Natural killer cell (primary cell): Measurements from ENCODE around the gene DIAPH2. TPM values are rescaled to one million over a fixed set of nuclear protein-coding genes. Genes with fewer than 3 reads are reported as not detected.

ENCODE experiments used
- ATAC-seq, 3 donors: fragments of 150-1000 bp in 2 of 3; fragments of 200-7000 bp in 1 of 3; cut with Tn5 transposase; 1 replicate in 1 of 3; 2 replicates in 2 of 3; pipeline ENCODE4 v1.10.0; 2021; ENCODE audit warnings: mild to moderate bottlenecking in 2 of 3, moderate library complexity in 2 of 3
- DNase-seq, 2 donors: peaks; one replicate each; pipeline versions ENCODE4 v3.0.0 to v3.0.0-alpha.2; 2013 to 2021; ENCODE audit warnings: mixed read lengths in 1 of 2
- H3K27ac ChIP-seq: one replicate; pipeline ENCODE4 v1.5.1; 2013; ENCODE audit warnings: mild to moderate bottlenecking, low read length
- H3K27me3 ChIP-seq: one replicate; pipeline ENCODE4 v1.6.1; 2013; ENCODE audit warnings: low read length; ENCODE audit not compliant: control insufficient read depth, insufficient read depth
- H3K36me3 ChIP-seq: one replicate; pipeline ENCODE4 v1.6.1; 2013; ENCODE audit warnings: low read length; ENCODE audit not compliant: control insufficient read depth, insufficient read depth
- H3K4me1 ChIP-seq: one replicate; pipeline ENCODE4 v1.6.1; 2013; ENCODE audit warnings: low read length; ENCODE audit not compliant: control insufficient read depth, insufficient read depth
- H3K4me3 ChIP-seq: one replicate; pipeline ENCODE4 v1.5.1; 2013; ENCODE audit warnings: low read length
- H3K9me3 ChIP-seq: one replicate; pipeline ENCODE4 v1.6.1; 2013; ENCODE audit warnings: low read length; ENCODE audit not compliant: control insufficient read depth, insufficient read depth
- H3K27ac Mint-ChIP-seq, 2 donors: one replicate each; pipeline ENCODE4 v1.8.0; 2022; ENCODE audit warnings: mild to moderate bottlenecking in 2 of 2, mixed read lengths in 2 of 2, moderate library complexity in 1 of 2
- H3K27me3 Mint-ChIP-seq, 2 donors: one replicate each; pipeline ENCODE4 v1.8.0; 2022; ENCODE audit warnings: low read depth in 2 of 2, mixed read lengths in 2 of 2
- H3K36me3 Mint-ChIP-seq: one replicate; pipeline ENCODE4 v1.8.0; 2022; ENCODE audit warnings: mixed read lengths
- H3K4me1 Mint-ChIP-seq, 2 donors: one replicate each; pipeline ENCODE4 v1.8.0; 2022; ENCODE audit warnings: mixed read lengths in 2 of 2
- H3K4me3 Mint-ChIP-seq: one replicate; pipeline ENCODE4 v1.8.0; 2022; ENCODE audit warnings: mild to moderate bottlenecking, moderate library complexity, mixed read lengths
- H3K9me3 Mint-ChIP-seq, 2 donors: one replicate each; pipeline ENCODE4 v1.8.0; 2022; ENCODE audit warnings: mixed read lengths in 2 of 2
- CTCF ChIP-seq: fragments of 200-600 bp; IDR thresholded peaks from one replicate; pipeline ENCODE4 v1.8.0; 2022; ENCODE audit warnings: antibody characterized with exemption
- WGBS: methylation state at CpG from one replicate; pipeline ENCODE4 v1.1.7; 2013; ENCODE audit warnings: missing lambda C conversion rate; ENCODE audit not compliant: insufficient coverage; 5-methylcytosine and 5-hydroxymethylcytosine counted together
- intact Hi-C: fragments of 100-400 bp; cut with micrococcal nuclease; formaldehyde crosslinking; loops from one replicate; pipeline ENCODE4 v1.14.2; 2022
- total RNA-seq, 4 donors: library from RNA; stranded (reverse); fragments of 120-200 nt in 1 of 4; gene quantifications; one replicate each; pipeline versions ENCODE4 v1.2.3 to v1.2.4, GENCODE V29; 2013 to 2022

The DIAPH2 gene
- total RNA-seq, 3 donors from 2014 or later (not counting 1 experiment from before 2014, with no cell fraction given): 17.0 to 18.2 (median 17.0) TPM

- H3K36me3 Mint-ChIP-seq: no peaks in the 10 kb centered on the region
- no peak for DNase-seq
- no peak for ATAC-seq
Observed at GRCh38 chrX:96692890-96693289, 8.2 kb downstream of the DIAPH2 start.

GRCh38 chrX:96693407-96693806 is 8.8 kb downstream of the DIAPH2 start:
- peak overlapping the region in 1 of 2 donors; percentile 40 for H3K27ac Mint-ChIP-seq
- H3K27me3 ChIP-seq: no peaks in the 10 kb centered on the region
- H3K9me3 ChIP-seq: no peaks in the 10 kb centered on the region
- no peak overlapping the region for H3K4me3 ChIP-seq
- WGBS: 68% methylated on average over 4 of the region's 6 CpGs
- H3K36me3 Mint-ChIP-seq: no peaks in the 10 kb centered on the region
- DNase-seq (peak; percentile 1 to 15), ATAC-seq (peak; percentile 53 to 88 (median 54))
- no peaks in the 10 kb centered on the region for H3K9me3 Mint-ChIP-seq
- no peaks in the 10 kb centered on the region for H3K36me3 ChIP-seq
- no peak overlapping the region for H3K27ac ChIP-seq
- intact Hi-C loops: no loop called here
- H3K4me1 Mint-ChIP-seq: peaks cover 10 to 33% of the 10 kb centered on the region in 2 donors
- no peak for TF ChIP-seq CTCF
- peaks cover 7% of the 10 kb centered on the region for H3K4me1 ChIP-seq
- no peak overlapping the region for H3K4me3 Mint-ChIP-seq
- H3K27me3 Mint-ChIP-seq: no peaks in the 10 kb centered on the region

More at GRCh38 chrX:96692890-96693289, 8.2 kb downstream of the DIAPH2 start:
- Mint-ChIP-seq H3K9me3 (no peaks in the 10 kb centered on the region), H3K27ac (peak overlapping the region in 1 of 2 donors; percentile 40), H3K4me1 (peaks cover 10 to 29% of the 10 kb centered on the region in 2 donors), H3K27me3 (no peaks in the 10 kb centered on the region), H3K4me3 (no peak overlapping the region)
- Histone ChIP-seq H3K27ac (no peak overlapping the region), H3K9me3 (no peaks in the 10 kb centered on the region), H3K27me3 (no peaks in the 10 kb centered on the region), H3K4me1 (peaks cover 7% of the 10 kb centered on the region), H3K36me3 (no peaks in the 10 kb centered on the region), H3K4me3 (no peak overlapping the region)
- no peak for TF ChIP-seq CTCF
- intact Hi-C loops: no loop called here

GRCh38 chrX:96696462-96696861 is 11.8 kb downstream of the DIAPH2 start:
- H3K4me1 Mint-ChIP-seq: peaks cover 10 to 30% of the 10 kb centered on the region in 2 donors
- H3K36me3 ChIP-seq: no peaks in the 10 kb centered on the region
- DNase-seq (no peak), ATAC-seq (no peak)
- peaks cover 7% of the 10 kb centered on the region for H3K4me1 ChIP-seq
- no peaks in the 10 kb centered on the region for H3K9me3 Mint-ChIP-seq
- H3K27me3 Mint-ChIP-seq: no peaks in the 10 kb centered on the region
- no peaks in the 10 kb centered on the region for H3K27me3 ChIP-seq
- no peak overlapping the region for H3K27ac Mint-ChIP-seq
- WGBS: 82% methylated on average over 3 of the region's 4 CpGs
- intact Hi-C loops: no loop called here
- no peak overlapping the region for H3K4me3 ChIP-seq
- no peaks in the 10 kb centered on the region for H3K36me3 Mint-ChIP-seq
- H3K27ac ChIP-seq: no peak overlapping the region
- H3K9me3 ChIP-seq: no peaks in the 10 kb centered on the region
- no peak for TF ChIP-seq CTCF
- no peak overlapping the region for H3K4me3 Mint-ChIP-seq

GRCh38 chrX:96700625-96701024 is 16.0 kb downstream of the DIAPH2 start:
- peaks cover 0 to 23% of the 10 kb centered on the region in 2 donors for H3K4me1 Mint-ChIP-seq
- Histone ChIP-seq H3K9me3 (no peaks in the 10 kb centered on the region), H3K4me3 (no peak overlapping the region), H3K36me3 (no peaks in the 10 kb centered on the region), H3K27me3 (no peaks in the 10 kb centered on the region), H3K4me1 (no peaks in the 10 kb centered on the region), H3K27ac (no peak overlapping the region)
- H3K27me3 Mint-ChIP-seq: no peaks in the 10 kb centered on the region
- H3K36me3 Mint-ChIP-seq: no peaks in the 10 kb centered on the region
- H3K4me3 Mint-ChIP-seq: no peak overlapping the region
- no peak overlapping the region for H3K27ac Mint-ChIP-seq
- intact Hi-C loops: no loop called here
- TF ChIP-seq CTCF: no peak
- ATAC-seq (no peak), DNase-seq (no peak)
- WGBS: 100% methylated on average over 1 of the region's 1 CpG
- H3K9me3 Mint-ChIP-seq: no peaks in the 10 kb centered on the region
